CD4-positive, alpha-beta memory T cell (primary cell): ENCODE results near the gene PSAPL1. TPM values are rescaled to one million over a fixed set of nuclear protein-coding genes. Genes with fewer than 3 reads are reported as not detected.

Source experiments
- CTCF ChIA-PET: fragments of 350-600 bp; sonication (Branson Sonifier 250); formaldehyde crosslinking; loops from one replicate; lab custom pipeline; 2021; ENCODE audit warnings: inconsistent platforms; ENCODE audit not compliant: partially characterized antibody; lab: Charles Lee
- POLR2A ChIA-PET: fragments of 350-600 bp; sonication (Branson Sonifier 250); formaldehyde crosslinking; loops from one replicate; lab custom pipeline; 2021; ENCODE audit not compliant: partially characterized antibody; lab: Charles Lee
- DNase-seq, 5 donors: peaks; one replicate each; pipeline versions ENCODE4 v3.0.0 to v3.0.0-alpha.2; 2020 to 2022; ENCODE audit warnings: mixed read lengths in 1 of 5
- H3K27ac ChIP-seq: one replicate; pipeline ENCODE4 v1.7.0; 2013; ENCODE audit warnings: low read depth, low read length
- H3K27me3 ChIP-seq: 2 replicates; pipeline ENCODE4 v1.7.0; 2013; ENCODE audit warnings: mild to moderate bottlenecking, low read length, moderate library complexity; ENCODE audit not compliant: insufficient read depth
- H3K36me3 ChIP-seq: 2 replicates; pipeline ENCODE4 v1.7.0; 2013; ENCODE audit warnings: mild to moderate bottlenecking, low read length, moderate library complexity; ENCODE audit not compliant: insufficient read depth
- H3K4me1 ChIP-seq: 2 replicates; pipeline ENCODE4 v1.7.0; 2013; ENCODE audit warnings: mild to moderate bottlenecking, low read length, moderate library complexity; ENCODE audit not compliant: insufficient read depth
- H3K4me3 ChIP-seq, 2 donors: one replicate each; pipeline ENCODE4 v1.7.0; 2013; ENCODE audit warnings: low read length in 2 of 2, mild to moderate bottlenecking in 1 of 2
- H3K9me3 ChIP-seq, 2 donors: one replicate each; pipeline ENCODE4 v1.7.0; 2013; ENCODE audit warnings: low read length in 2 of 2, control low read depth in 1 of 2; ENCODE audit not compliant: control insufficient read depth in 1 of 2
- H3K27ac Mint-ChIP-seq, 7 donors: one replicate each; pipeline ENCODE4 v1.8.0; 2020 to 2021; ENCODE audit warnings: mixed read lengths in 7 of 7, mild to moderate bottlenecking in 6 of 7, inconsistent platforms in 3 of 7, moderate library complexity in 3 of 7
- H3K27me3 Mint-ChIP-seq, 2 donors: one replicate each; pipeline ENCODE4 v1.8.0; 2020 to 2021; ENCODE audit warnings: mixed read lengths in 2 of 2
- H3K36me3 Mint-ChIP-seq, 2 donors: one replicate each; pipeline ENCODE4 v1.8.0; 2020 to 2021; ENCODE audit warnings: mixed read lengths in 2 of 2, inconsistent platforms in 1 of 2, mild to moderate bottlenecking in 1 of 2
- H3K4me1 Mint-ChIP-seq, 4 donors: one replicate each; pipeline ENCODE4 v1.8.0; 2020 to 2021; ENCODE audit warnings: mixed read lengths in 4 of 4, mild to moderate bottlenecking in 1 of 4
- H3K4me3 Mint-ChIP-seq, 8 donors: one replicate each; pipeline ENCODE4 v1.8.0; 2020 to 2021; ENCODE audit warnings: mixed read lengths in 8 of 8, mild to moderate bottlenecking in 7 of 8, moderate library complexity in 6 of 8, inconsistent platforms in 3 of 8
- H3K9me3 Mint-ChIP-seq, 8 donors: one replicate each; pipeline ENCODE4 v1.8.0; 2020 to 2021; ENCODE audit warnings: mixed read lengths in 8 of 8, mild to moderate bottlenecking in 5 of 8, inconsistent platforms in 3 of 8, moderate library complexity in 1 of 8
- intact Hi-C: fragments of 100-400 bp; cut with micrococcal nuclease; formaldehyde crosslinking; loops from one replicate; pipeline ENCODE4 v1.15.1; 2023
- polyA plus RNA-seq, 2 donors: library from polyadenylated mRNA; unstranded; fragments of 300-500 nt; fragmentation: Illumina TruSeq; gene quantifications; one replicate each; pipeline ENCODE4 v1.2.3, GENCODE V29; 2021
- total RNA-seq, 2 experiments: library from RNA; stranded (reverse); gene quantifications; one replicate each; pipeline ENCODE4 v1.2.3, GENCODE V29; 2021

PSAPL1 gene
- total and polyA plus RNA-seq, 4 experiments from 2014 or later, result not detected

DNA sequence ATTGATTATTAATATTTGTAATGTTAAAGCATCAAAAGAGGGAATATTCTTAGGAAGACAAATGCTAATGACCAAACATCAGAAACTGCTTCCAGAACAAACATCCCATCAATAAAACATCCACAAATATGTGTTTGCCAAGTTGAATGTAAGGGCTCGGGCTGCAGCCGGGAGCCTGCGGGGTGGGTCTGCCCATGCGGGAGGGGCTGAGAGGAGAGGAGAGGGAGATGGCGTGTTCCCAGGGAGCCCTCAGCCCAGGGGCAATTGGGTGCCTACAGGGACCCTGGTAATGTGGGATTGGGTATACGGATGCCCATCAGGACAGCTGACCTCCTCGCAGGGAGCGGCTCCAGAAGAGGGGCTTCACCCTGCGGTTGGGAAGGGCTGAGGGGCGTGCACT is 38.4 kb upstream of the PSAPL1 start:
- DNase-seq, result no peak
- no peak overlapping the region for H3K4me3 ChIP-seq
- intact Hi-C loops, result no loop called here
- H3K27ac ChIP-seq, result no peak overlapping the region
- peaks cover 0 to 1% (median 0%) of the 10 kb centered on the region in 8 donors for H3K9me3 Mint-ChIP-seq
- no peaks in the 10 kb centered on the region for H3K9me3 ChIP-seq
- CTCF ChIA-PET, result no interaction called here
- no peak overlapping the region for H3K4me3 Mint-ChIP-seq
- H3K27me3 ChIP-seq, result no peaks in the 10 kb centered on the region
- H3K36me3 ChIP-seq, result no peaks in the 10 kb centered on the region
- H3K4me1 ChIP-seq, result no peaks in the 10 kb centered on the region
- H3K27me3 Mint-ChIP-seq, result peaks cover 8 to 23% of the 10 kb centered on the region in 2 donors
- H3K4me1 Mint-ChIP-seq, result peaks cover 0 to 2% (median 0%) of the 10 kb centered on the region in 4 donors
- POLR2A ChIA-PET, result no interaction called here
- no peak overlapping the region for H3K27ac Mint-ChIP-seq
- H3K36me3 Mint-ChIP-seq, result no peaks in the 10 kb centered on the region

DNA sequence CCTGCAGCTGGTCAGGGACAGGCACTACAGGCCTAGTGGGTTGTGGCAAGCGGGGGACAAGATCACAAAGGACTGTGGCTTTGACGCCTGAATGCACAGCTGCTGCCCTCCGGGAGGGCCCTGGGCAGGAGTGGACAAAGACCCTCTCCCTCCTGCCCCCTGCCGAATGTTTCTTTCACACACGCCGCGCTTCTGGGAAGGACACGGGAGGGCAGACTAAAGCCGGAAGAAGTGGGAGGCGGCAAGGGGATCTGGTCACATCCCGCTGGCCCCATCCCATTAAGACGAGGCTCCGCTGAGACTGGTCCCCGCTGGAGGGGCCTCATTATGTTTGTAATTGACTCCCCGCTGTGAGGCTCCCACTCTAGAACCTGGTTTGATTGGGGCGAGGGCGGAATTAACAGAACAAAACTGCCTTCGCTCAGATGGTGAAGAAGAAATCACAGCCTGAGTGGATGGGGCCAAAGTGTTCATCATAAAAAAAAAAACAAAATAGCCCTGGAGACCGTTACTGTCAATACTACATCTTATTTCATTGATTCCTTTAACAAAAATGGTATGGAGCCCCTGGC is 37.8 kb upstream of the PSAPL1 start:
- Histone ChIP-seq H3K36me3 (no peaks in the 10 kb centered on the region), H3K4me1 (no peaks in the 10 kb centered on the region), H3K27me3 (no peaks in the 10 kb centered on the region), H3K9me3 (no peaks in the 10 kb centered on the region), H3K4me3 (no peak overlapping the region), H3K27ac (no peak overlapping the region)
- Mint-ChIP-seq H3K9me3 (peaks cover 0 to 3% (median 0%) of the 10 kb centered on the region in 8 donors), H3K27ac (no peak overlapping the region), H3K36me3 (no peaks in the 10 kb centered on the region), H3K4me1 (peaks cover 0 to 2% (median 0%) of the 10 kb centered on the region in 4 donors), H3K4me3 (no peak overlapping the region), H3K27me3 (peaks cover 8 to 25% of the 10 kb centered on the region in 2 donors)
- intact Hi-C loops, result no loop called here
- CTCF ChIA-PET, result no interaction called here
- POLR2A ChIA-PET, result no interaction called here
- no peak for DNase-seq

DNA sequence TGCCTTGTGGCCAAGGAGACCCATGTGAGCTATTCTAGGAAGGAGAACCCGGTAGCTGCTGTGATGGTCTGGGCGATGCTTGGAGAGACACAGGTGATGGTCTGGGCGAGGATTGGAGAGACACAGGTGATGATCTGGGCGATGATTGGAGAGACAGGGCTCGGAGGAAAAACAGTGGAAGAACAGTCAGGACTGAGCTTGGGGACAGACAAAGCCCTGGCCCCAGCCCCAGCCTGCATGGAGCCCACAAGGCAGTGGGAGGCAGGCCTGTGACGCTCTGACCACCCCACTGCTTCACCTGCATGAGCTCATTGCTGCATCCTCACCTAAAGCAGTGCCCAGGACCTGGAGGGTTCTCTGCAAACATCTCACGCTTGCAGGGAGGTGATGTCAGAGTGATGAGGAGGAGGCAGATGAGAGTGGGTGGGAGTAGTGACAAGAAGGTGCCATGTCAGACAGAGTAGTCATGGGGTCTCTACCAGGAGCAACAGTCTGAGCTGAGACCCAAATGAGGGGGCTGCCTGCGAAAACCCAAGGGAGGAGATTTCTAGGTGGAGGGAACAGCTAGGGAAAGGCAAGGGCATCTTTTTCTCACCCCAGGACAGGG is 35.9 kb upstream of the PSAPL1 start:
- no peak for DNase-seq
- no peaks in the 10 kb centered on the region for H3K36me3 Mint-ChIP-seq
- H3K27ac Mint-ChIP-seq, result no peak overlapping the region
- Histone ChIP-seq H3K27ac (no peak overlapping the region), H3K27me3 (no peaks in the 10 kb centered on the region), H3K4me3 (no peak overlapping the region), H3K36me3 (no peaks in the 10 kb centered on the region), H3K4me1 (no peaks in the 10 kb centered on the region), H3K9me3 (no peaks in the 10 kb centered on the region)
- H3K9me3 Mint-ChIP-seq, result peaks cover 0 to 3% (median 0%) of the 10 kb centered on the region in 8 donors
- CTCF ChIA-PET, result no interaction called here
- peaks cover 8 to 21% of the 10 kb centered on the region in 2 donors for H3K27me3 Mint-ChIP-seq
- no peak overlapping the region for H3K4me3 Mint-ChIP-seq
- peaks cover 0 to 2% (median 0%) of the 10 kb centered on the region in 4 donors for H3K4me1 Mint-ChIP-seq
- POLR2A ChIA-PET, result no interaction called here
- intact Hi-C loops, result no loop called here

DNA sequence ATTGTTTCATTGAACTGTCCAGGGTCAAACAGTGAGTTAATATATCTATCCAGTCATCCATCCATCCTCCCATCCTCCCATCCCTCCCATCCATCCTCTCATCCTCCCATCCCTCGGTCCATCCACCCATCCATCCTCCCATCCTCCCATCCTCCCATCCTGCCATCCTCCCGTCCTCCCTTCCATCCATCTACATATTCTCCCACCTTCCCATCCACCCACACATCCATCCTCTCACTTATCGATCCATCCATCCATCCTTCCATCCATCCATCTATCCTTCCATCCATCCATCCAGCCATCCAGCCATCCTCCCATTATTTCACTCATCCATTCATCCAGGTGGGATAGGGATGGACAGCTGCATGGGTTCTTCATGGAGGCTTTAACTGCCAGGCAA is 35.4 kb upstream of the PSAPL1 start:
- Mint-ChIP-seq H3K4me1 (peaks cover 0 to 2% (median 0%) of the 10 kb centered on the region in 4 donors), H3K27me3 (peaks cover 8 to 21% of the 10 kb centered on the region in 2 donors), H3K4me3 (no peak overlapping the region), H3K9me3 (peaks cover 0 to 3% (median 0%) of the 10 kb centered on the region in 8 donors), H3K27ac (no peak overlapping the region), H3K36me3 (no peaks in the 10 kb centered on the region)
- ChIA-PET POLR2A (no interaction called here), CTCF (no interaction called here)
- Histone ChIP-seq H3K27me3 (no peaks in the 10 kb centered on the region), H3K9me3 (no peaks in the 10 kb centered on the region), H3K4me3 (no peak overlapping the region), H3K36me3 (no peaks in the 10 kb centered on the region), H3K4me1 (no peaks in the 10 kb centered on the region), H3K27ac (no peak overlapping the region)
- no peak for DNase-seq
- intact Hi-C loops, result no loop called here

DNA sequence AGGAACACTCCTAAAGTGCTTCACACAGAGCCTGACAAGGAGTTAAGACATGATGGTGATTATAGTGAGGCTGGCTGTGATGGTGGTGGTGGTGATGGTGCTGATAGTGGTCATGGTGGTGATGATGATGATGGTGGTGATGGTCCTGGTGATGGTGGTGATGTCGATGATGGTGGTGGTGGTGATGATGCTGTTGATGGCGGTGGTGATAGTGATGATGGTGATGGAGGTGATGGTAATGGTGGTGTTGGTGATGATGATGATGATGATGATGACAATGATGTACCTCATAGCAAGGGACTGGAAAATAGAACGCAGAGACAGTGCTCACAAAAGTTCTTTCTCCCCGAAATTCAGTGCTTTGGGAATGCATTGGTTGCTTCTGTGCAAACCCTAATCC is 34.3 kb upstream of the PSAPL1 start:
- Histone ChIP-seq H3K36me3 (no peaks in the 10 kb centered on the region), H3K4me1 (no peaks in the 10 kb centered on the region), H3K27me3 (no peaks in the 10 kb centered on the region), H3K9me3 (no peaks in the 10 kb centered on the region), H3K27ac (no peak overlapping the region), H3K4me3 (no peak overlapping the region)
- POLR2A ChIA-PET, result no interaction called here
- Mint-ChIP-seq H3K9me3 (peaks cover 0 to 3% (median 0%) of the 10 kb centered on the region in 8 donors), H3K27ac (no peak overlapping the region), H3K36me3 (no peaks in the 10 kb centered on the region), H3K4me3 (no peak overlapping the region), H3K4me1 (peaks cover 0 to 2% (median 0%) of the 10 kb centered on the region in 4 donors), H3K27me3 (peaks cover 8 to 21% of the 10 kb centered on the region in 2 donors)
- no peak for DNase-seq
- CTCF ChIA-PET, result no interaction called here
- intact Hi-C loops, result no loop called here

- Mint-ChIP-seq H3K27ac (no peak overlapping the region), H3K27me3 (peaks cover 5 to 16% of the 10 kb centered on the region in 2 donors), H3K9me3 (peaks cover 0 to 5% (median 0%) of the 10 kb centered on the region in 8 donors), H3K4me1 (peaks cover 0 to 2% (median 0%) of the 10 kb centered on the region in 4 donors), H3K36me3 (no peaks in the 10 kb centered on the region), H3K4me3 (no peak overlapping the region)
- Histone ChIP-seq H3K4me1 (no peaks in the 10 kb centered on the region), H3K4me3 (no peak overlapping the region), H3K27me3 (no peaks in the 10 kb centered on the region), H3K36me3 (no peaks in the 10 kb centered on the region), H3K9me3 (no peaks in the 10 kb centered on the region), H3K27ac (no peak overlapping the region)
- ChIA-PET CTCF (no interaction called here), POLR2A (no interaction called here)
- DNase-seq, result no peak
- intact Hi-C loops, result no loop called here
These were observed 32.7 kb upstream of the PSAPL1 start for GRCh38 chr4:7467471-7467870.

DNA sequence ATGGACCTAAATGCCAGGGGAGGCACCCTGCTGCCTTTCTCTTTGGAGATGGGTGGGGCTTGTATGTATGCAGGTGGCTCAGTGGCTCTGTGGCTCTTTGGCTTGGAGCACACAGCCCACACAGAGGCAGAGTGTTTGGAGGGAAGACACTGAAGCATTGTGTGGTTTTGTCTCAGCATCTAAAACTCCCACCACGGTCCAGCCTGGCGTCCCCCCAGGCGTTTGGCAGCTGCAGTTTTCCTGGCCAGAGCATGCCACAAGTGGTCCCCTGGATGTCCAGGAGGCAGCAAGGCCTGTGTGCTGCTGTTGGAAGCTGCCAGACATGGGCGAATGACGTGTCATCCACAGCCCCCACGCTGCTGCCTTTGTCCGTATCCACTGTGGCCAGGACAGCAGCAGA is 32.2 kb upstream of the PSAPL1 start:
- peaks cover 0 to 5% (median 0%) of the 10 kb centered on the region in 8 donors for H3K9me3 Mint-ChIP-seq
- no peaks in the 10 kb centered on the region for H3K36me3 Mint-ChIP-seq
- peaks cover 2 to 13% of the 10 kb centered on the region in 2 donors for H3K27me3 Mint-ChIP-seq
- intact Hi-C loops, result no loop called here
- Histone ChIP-seq H3K36me3 (no peaks in the 10 kb centered on the region), H3K4me3 (no peak overlapping the region), H3K27me3 (no peaks in the 10 kb centered on the region), H3K9me3 (no peaks in the 10 kb centered on the region), H3K4me1 (no peaks in the 10 kb centered on the region), H3K27ac (no peak overlapping the region)
- H3K4me1 Mint-ChIP-seq, result peaks cover 0 to 2% (median 0%) of the 10 kb centered on the region in 4 donors
- POLR2A ChIA-PET, result no interaction called here
- CTCF ChIA-PET, result no interaction called here
- H3K4me3 Mint-ChIP-seq, result no peak overlapping the region
- no peak overlapping the region for H3K27ac Mint-ChIP-seq
- no peak for DNase-seq
